Vagina (tissue), 2 donors: ENCODE data around the gene SSBP2. TPM values are rescaled to one million over a fixed set of nuclear protein-coding genes. Genes with fewer than 3 reads are reported as not detected.

Experiments used
- DNase-seq, 2 donors: peaks; one replicate each; pipeline ENCODE4 v3.0.0-alpha.2; 2017; ENCODE audit errors: extremely low spot score in 2 of 2
- H3K27ac ChIP-seq: fragments of 200-600 bp; sonication (generic); one replicate; pipeline ENCODE4 v1.5.1; 2019
- H3K27me3 ChIP-seq: fragments of 200-600 bp; sonication (generic); one replicate; pipeline ENCODE4 v1.5.1; 2019
- H3K36me3 ChIP-seq, 2 donors: fragments of 200-600 bp; sonication (generic); one replicate each; pipeline ENCODE4 v1.5.1; 2017 to 2019
- H3K4me1 ChIP-seq: fragments of 200-600 bp; sonication (generic); one replicate; pipeline ENCODE4 v1.5.1; 2019
- H3K4me3 ChIP-seq, 2 donors: fragments of 200-600 bp; sonication (generic); 1 replicate in 1 of 2; 2 replicates in 1 of 2; pipeline ENCODE4 v1.5.1; 2016 to 2019
- H3K9me3 ChIP-seq: fragments of 200-600 bp; sonication (generic); one replicate; pipeline ENCODE4 v1.5.1; 2019
- POLR2A ChIP-seq, 2 donors: fragments of 450-650 bp; IDR thresholded peaks; one replicate each; pipeline ENCODE4 v1.6.1; 2017; ENCODE audit warnings: antibody characterized with exemption in 2 of 2, mild to moderate bottlenecking in 2 of 2, moderate library complexity in 2 of 2
- POLR2AphosphoS5 ChIP-seq, 2 donors: sonication (generic); formaldehyde crosslinking; IDR thresholded peaks; one replicate each; pipeline ENCODE4 v1.9.0; 2017; ENCODE audit warnings: antibody characterized with exemption in 2 of 2, mild to moderate bottlenecking in 2 of 2, low read depth in 1 of 2; ENCODE audit not compliant: insufficient read depth in 1 of 2
- intact Hi-C: fragments of 100-400 bp; cut with DNase I; formaldehyde crosslinking; loops from one replicate; pipeline ENCODE4 v1.15.1; 2023
- total RNA-seq: library from RNA; depleted of rRNA; stranded (reverse); fragments of >200 nt; gene quantifications from one replicate; pipeline ENCODE4 v1.2.3, GENCODE V29; 2016
- TF ChIP-seq, protein P1 (sequence below), 3 experiments: fragments of 450-650 bp in 2 of 3; fragments of 200-600 bp in 1 of 3; sonication (generic) in 1 of 3; IDR thresholded peaks; one replicate each; pipeline ENCODE4 v1.5.1; 2017 to 2019; ENCODE audit warnings: antibody characterized with exemption in 3 of 3, mild to moderate bottlenecking in 2 of 3, moderate library complexity in 2 of 3

Gene SSBP2
- total RNA-seq: 66.3 TPM

DNA sequence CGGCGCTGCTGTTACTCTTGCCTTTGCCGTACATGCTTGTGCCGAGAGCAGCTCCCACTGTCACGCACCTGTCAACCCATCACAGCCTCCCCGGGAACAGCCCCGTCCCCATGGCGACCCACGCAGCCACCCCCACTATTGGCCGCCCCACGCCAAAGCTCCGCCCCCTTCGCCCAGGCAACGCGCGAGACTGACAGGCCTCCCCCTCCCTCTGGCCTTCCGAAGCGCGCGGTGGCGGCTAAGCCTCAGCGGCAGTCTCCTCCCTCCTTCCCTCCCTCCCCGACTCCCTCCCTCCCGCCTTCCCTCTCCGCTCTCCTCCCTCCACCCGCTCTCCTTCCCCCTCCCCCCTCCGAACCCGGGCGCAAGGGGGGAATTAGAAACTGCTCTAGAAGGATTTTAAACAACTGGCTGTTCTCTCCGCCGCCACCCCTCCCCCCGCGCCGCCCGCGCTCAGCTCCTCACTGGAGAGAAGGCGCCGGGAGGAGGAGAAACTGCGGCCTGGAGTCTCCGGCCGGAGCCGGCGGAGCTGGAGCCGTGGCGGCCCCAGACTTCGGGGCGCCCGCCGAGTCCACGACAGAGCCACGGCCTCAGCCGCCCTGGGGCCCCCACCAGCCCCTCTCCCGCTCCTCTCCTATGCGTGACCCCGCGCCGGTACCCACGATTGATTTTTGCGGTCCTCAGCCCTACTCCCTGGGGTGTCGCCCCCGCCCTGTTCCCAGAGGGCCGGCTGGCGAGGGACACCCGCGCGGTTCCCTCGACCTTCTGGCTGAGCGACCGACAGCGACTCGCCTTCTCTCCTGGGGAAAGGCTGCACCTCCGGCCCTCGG is at the start of gene SSBP2:
TSS of gene SSBP2 (minus strand) at position 89 of the 827 bp plus-strand sequence. CDS start at position 34, 55 bp downstream.
- Histone ChIP-seq H3K4me3 (peak within 1 kb of the TSS; percentile 95 to 97), H3K36me3 (no peaks in the 10 kb centered on the region), H3K9me3 (no peaks in the 10 kb centered on the region), H3K4me1 (peaks cover 48% of the 10 kb centered on the region), H3K27ac (peak within 1 kb of the TSS; percentile 99), H3K27me3 (no peaks in the 10 kb centered on the region)
- intact Hi-C loops: loop anchor here (1.0 to 5.0 kb wide), 4 partner anchors 36 to 416 kb away; partner anchors contain the start of gene ATG10
- peak; percentile 99 to 100 for DNase-seq
- peak in 1 of 2 donors; percentile 94 for TF ChIP-seq POLR2A (IDR thresholded peaks at IDR 0.05)
- TF ChIP-seq, protein P1, sequence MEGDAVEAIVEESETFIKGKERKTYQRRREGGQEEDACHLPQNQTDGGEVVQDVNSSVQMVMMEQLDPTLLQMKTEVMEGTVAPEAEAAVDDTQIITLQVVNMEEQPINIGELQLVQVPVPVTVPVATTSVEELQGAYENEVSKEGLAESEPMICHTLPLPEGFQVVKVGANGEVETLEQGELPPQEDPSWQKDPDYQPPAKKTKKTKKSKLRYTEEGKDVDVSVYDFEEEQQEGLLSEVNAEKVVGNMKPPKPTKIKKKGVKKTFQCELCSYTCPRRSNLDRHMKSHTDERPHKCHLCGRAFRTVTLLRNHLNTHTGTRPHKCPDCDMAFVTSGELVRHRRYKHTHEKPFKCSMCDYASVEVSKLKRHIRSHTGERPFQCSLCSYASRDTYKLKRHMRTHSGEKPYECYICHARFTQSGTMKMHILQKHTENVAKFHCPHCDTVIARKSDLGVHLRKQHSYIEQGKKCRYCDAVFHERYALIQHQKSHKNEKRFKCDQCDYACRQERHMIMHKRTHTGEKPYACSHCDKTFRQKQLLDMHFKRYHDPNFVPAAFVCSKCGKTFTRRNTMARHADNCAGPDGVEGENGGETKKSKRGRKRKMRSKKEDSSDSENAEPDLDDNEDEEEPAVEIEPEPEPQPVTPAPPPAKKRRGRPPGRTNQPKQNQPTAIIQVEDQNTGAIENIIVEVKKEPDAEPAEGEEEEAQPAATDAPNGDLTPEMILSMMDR (IDR thresholded peaks at IDR 0.05): no peak
- peak; percentile 83 to 93 for TF ChIP-seq POLR2AphosphoS5 (IDR thresholded peaks at IDR 0.05; ENCODE audit: insufficient read depth in 1 of 2, low read depth in 1 of 2)

DNA sequence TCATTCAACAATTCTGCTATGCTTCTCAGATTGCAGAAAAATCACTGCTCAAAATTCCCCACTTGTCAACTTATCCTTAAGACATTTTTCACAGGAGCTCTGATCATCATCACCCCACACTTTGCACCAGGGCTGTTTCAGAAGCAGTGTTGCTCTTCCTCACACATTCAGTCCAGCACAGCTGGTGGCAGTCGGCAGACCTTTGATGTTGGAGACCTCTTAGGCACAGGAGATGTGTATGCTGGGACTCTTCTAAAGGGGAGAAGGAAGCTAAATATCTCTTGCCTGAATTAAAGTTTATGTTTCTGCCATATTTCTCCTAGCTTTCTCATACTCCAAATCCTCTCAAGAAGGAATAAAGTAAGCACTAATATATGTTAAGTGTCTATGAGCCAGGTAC is 44.8 kb upstream of the SSBP2 start:
- Histone ChIP-seq H3K4me1 (peaks cover under 1% of the 10 kb centered on the region), H3K4me3 (no peak overlapping the region), H3K27me3 (no peaks in the 10 kb centered on the region), H3K36me3 (no peaks in the 10 kb centered on the region), H3K9me3 (no peaks in the 10 kb centered on the region), H3K27ac (no peak overlapping the region)
- DNase-seq: no peak
- intact Hi-C loops: no loop called here
- no peak for TF ChIP-seq POLR2A (IDR thresholded peaks at IDR 0.05)
- TF ChIP-seq, protein P1 (IDR thresholded peaks at IDR 0.05): no peak
- TF ChIP-seq POLR2AphosphoS5 (IDR thresholded peaks at IDR 0.05; ENCODE audit: insufficient read depth in 1 of 2, low read depth in 1 of 2): no peak

DNA sequence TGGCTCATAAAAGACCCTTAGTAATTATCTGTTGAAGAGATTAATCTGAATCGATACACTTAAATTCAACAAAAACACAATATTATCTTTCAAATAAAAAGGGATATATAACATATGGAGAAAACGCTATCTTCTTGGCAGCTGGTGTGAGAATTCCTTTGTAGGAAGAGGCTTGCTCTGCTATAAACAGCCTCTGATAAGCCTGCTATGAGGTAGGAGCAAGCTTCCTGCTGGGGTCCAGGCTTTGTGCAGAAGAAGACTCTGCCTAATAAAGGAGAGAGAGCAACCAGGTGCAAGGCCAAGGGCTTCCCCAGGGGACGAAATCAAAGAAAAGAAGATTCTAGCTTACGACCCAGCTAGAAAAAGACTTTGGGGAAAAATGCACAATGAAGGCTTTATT is 43.3 kb upstream of the SSBP2 start:
- TF ChIP-seq, protein P1 (IDR thresholded peaks at IDR 0.05): no peak
- TF ChIP-seq POLR2AphosphoS5 (IDR thresholded peaks at IDR 0.05; ENCODE audit: insufficient read depth in 1 of 2, low read depth in 1 of 2): no peak
- TF ChIP-seq POLR2A (IDR thresholded peaks at IDR 0.05): no peak

DNA sequence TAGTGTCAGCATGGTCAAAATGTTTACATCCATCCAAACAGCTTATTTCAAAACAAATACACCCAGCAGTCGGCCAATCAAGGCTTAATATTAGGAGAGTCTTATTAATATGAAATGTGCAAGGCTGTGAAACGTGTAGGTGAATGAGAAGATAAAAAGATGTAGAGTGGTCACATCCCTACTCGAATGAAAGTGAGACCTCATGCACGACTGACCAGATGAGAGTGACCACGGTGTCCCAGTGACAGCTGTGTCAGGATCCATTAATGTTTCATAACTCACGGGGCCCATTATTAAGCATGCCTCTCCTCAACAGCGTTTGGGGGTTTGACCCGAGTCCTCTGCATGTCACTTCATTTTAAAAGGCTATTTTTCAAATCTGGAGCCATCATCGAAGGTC is 39.4 kb upstream of the SSBP2 start:
- no peak overlapping the region for H3K4me3 ChIP-seq
- H3K9me3 ChIP-seq: no peaks in the 10 kb centered on the region
- no peaks in the 10 kb centered on the region for H3K27me3 ChIP-seq
- H3K36me3 ChIP-seq: no peaks in the 10 kb centered on the region
- peaks cover 38% of the 10 kb centered on the region for H3K4me1 ChIP-seq
- intact Hi-C loops: no loop called here
- TF ChIP-seq, protein P1 (IDR thresholded peaks at IDR 0.05): no peak
- TF ChIP-seq POLR2AphosphoS5 (IDR thresholded peaks at IDR 0.05; ENCODE audit: insufficient read depth in 1 of 2, low read depth in 1 of 2) (no peak), POLR2A (IDR thresholded peaks at IDR 0.05) (no peak)
- H3K27ac ChIP-seq: no peak overlapping the region
- DNase-seq: no peak

More for the DNA sequence above, 43.3 kb upstream of the SSBP2 start:
- Histone ChIP-seq H3K4me1 (peaks cover 2% of the 10 kb centered on the region), H3K9me3 (no peaks in the 10 kb centered on the region), H3K27ac (no peak overlapping the region), H3K27me3 (no peaks in the 10 kb centered on the region), H3K36me3 (no peaks in the 10 kb centered on the region), H3K4me3 (no peak overlapping the region)
- no peak for DNase-seq
- intact Hi-C loops: no loop called here

DNA sequence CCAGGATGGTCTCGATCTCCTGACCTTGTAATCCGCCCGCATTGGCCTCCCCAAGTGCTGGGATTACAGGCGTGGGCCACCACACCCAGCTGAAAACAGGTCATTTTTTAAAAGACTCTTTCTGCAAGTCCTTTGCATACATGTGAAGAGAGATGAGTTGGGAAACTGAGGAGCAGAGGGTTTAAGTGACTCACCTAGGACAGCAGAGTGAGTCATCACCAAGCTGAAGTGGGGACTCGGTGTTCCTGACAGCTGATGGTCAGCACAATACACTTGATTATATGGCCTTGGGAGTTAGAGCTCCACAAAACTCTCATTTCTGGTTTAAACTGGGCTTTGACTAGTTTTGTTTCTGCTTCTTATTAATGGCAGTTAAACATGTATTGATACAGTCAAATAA is 38.1 kb upstream of the SSBP2 start:
- Histone ChIP-seq H3K27me3 (no peaks in the 10 kb centered on the region), H3K4me1 (peaks cover 41% of the 10 kb centered on the region), H3K4me3 (no peak overlapping the region), H3K27ac (peak overlapping the region; percentile 49), H3K36me3 (no peaks in the 10 kb centered on the region), H3K9me3 (no peaks in the 10 kb centered on the region)
- TF ChIP-seq POLR2A (IDR thresholded peaks at IDR 0.05): no peak
- no peak for TF ChIP-seq POLR2AphosphoS5 (IDR thresholded peaks at IDR 0.05; ENCODE audit: insufficient read depth in 1 of 2, low read depth in 1 of 2)
- TF ChIP-seq, protein P1 (IDR thresholded peaks at IDR 0.05): no peak
- no peak for DNase-seq
- intact Hi-C loops: loop anchor here (2.0 to 5.0 kb wide), 2 partner anchors 37 to 62 kb away; partner anchors contain the start of gene SSBP2
